ENCODE measurements around the gene AP1S2. TPM values are rescaled to one million over a fixed set of nuclear protein-coding genes. Genes with fewer than 3 reads are reported as not detected.
"Not testable (repeated sequence)": the region's sequence is repeated elsewhere in the genome, so short reads cannot be mapped to it uniquely, and the experiment has no call there.

The AP1S2 gene
- total and polyA plus RNA-seq, 9 of the 15 experiments (the other 6 are each of a cell fraction or from before 2014, with no cell fraction given), result 11.1 to 64.2 (median 25.8) TPM

- Histone ChIP-seq H3K27me3 (ENCODE audit: control insufficient read depth in 2 of 2, insufficient read depth in 2 of 2, low read length in 2 of 2) (no peaks in the 10 kb centered on the region), H3K9ac (ENCODE audit: insufficient read depth in 1 of 2, low read depth in 2 of 2, low read length in 2 of 2) (no peak overlapping the region), H3K79me2 (ENCODE audit: control insufficient read depth, insufficient read depth, low read length) (no peaks in the 10 kb centered on the region), H3K27ac (ENCODE audit: extremely low read depth, low read depth, low read length) (no peak overlapping the region), H3K4me1 (replicated peaks in 1 of 2; ENCODE audit: control insufficient read depth in 2 of 2, insufficient read depth in 2 of 2, low read length in 2 of 2) (peaks cover 0 to 5% of the 10 kb centered on the region in 2 experiments; a peak in 1 of 5 replicates), H2AFZ (ENCODE audit: low read depth, low read length) (no peak overlapping the region), H3K9me1 (ENCODE audit: control insufficient read depth, insufficient read depth, low read length) (no peaks in the 10 kb centered on the region), H3K4me3 (no peak overlapping the region), H4K20me1 (replicated peaks; ENCODE audit: control insufficient read depth, insufficient read depth, low read length) (no peaks in the 10 kb centered on the region), H3K36me3 (ENCODE audit: control insufficient read depth, insufficient read depth, low read length) (0 out of 3 replicates have a peak, but pooled peaks cover 4% of the 10 kb centered on the region), H3K9me3 (replicated peaks; ENCODE audit: control insufficient read depth, insufficient read depth, low read depth, low read length) (no peaks in the 10 kb centered on the region), H3K4me2 (ENCODE audit: insufficient read depth, low read length) (no peak overlapping the region)
- in situ Hi-C loops (cut with MboI) (no loop called here), intact Hi-C loops (cut with micrococcal nuclease) (no loop called here)
- FAIRE-seq, result no peak
- 59% methylated on average over 2 of the region's 3 CpGs for WGBS (ENCODE audit: insufficient coverage, low coverage, missing lambda C conversion rate)
- ChIA-PET POLR2A (no interaction called here), CTCF (ENCODE audit: low intra/inter-chr PET ratio) (no interaction called here)
- DNase-seq (ENCODE audit: extremely low read depth in 1 of 4, low spot score in 3 of 4), result no peak
- ATAC-seq, result peak; percentile 49; the same call in 1 of the 3 replicates
- no TSS peak for BruUV-seq (replicated peaks)
- TF ChIP-seq E2F4 (CRISPR knock-in tag; IDR thresholded peaks at IDR 0.05; ENCODE audit: low read depth) (no peak), PATZ1 (CRISPR knock-in tag; IDR thresholded peaks at IDR 0.05; ENCODE audit: borderline replicate concordance) (no peak), TARDBP (IDR thresholded peaks at IDR 0.05) (no peak), ATF3 (IDR thresholded peaks at IDR 0.05) (peak; percentile 60), ATF3 (CRISPR knock-in tag; conservative IDR thresholded peaks at IDR 0.05) (no peak), NKRF (IDR thresholded peaks at IDR 0.05; ENCODE audit: borderline replicate concordance) (no peak), ATF7 (IDR thresholded peaks at IDR 0.05) (peak; percentile 52; the same call in 1 of the 2 replicates), TCFL5 (CRISPR knock-in tag; conservative IDR thresholded peaks at IDR 0.05) (no peak), SPI1 (IDR thresholded peaks at IDR 0.05; ENCODE audit: borderline replicate concordance, low read depth, low read length) (peak; percentile 86), SOX6 (IDR thresholded peaks at IDR 0.05) (no peak), CREM (IDR thresholded peaks at IDR 0.05; ENCODE audit: low read depth) (peak; percentile 41; the same call in 1 of the 2 replicates)
These were observed 20.6 kb downstream of the AP1S2 start for GRCh38 chrX:15834053-15834452.

- H3K9me3 ChIP-seq (replicated peaks; ENCODE audit: control insufficient read depth, insufficient read depth, low read depth, low read length); H3K27me3 ChIP-seq (ENCODE audit: control insufficient read depth in 2 of 2, insufficient read depth in 2 of 2, low read length in 2 of 2); BruUV-seq (replicated peaks); H2AFZ ChIP-seq (ENCODE audit: low read depth, low read length); POLR2A ChIA-PET; H3K36me3 ChIP-seq (ENCODE audit: control insufficient read depth, insufficient read depth, low read length); ATAC-seq; CTCF ChIA-PET (ENCODE audit: low intra/inter-chr PET ratio); H4K20me1 ChIP-seq (replicated peaks; ENCODE audit: control insufficient read depth, insufficient read depth, low read length); H3K9me1 ChIP-seq (ENCODE audit: control insufficient read depth, insufficient read depth, low read length); H3K4me3 ChIP-seq; H3K27ac ChIP-seq (ENCODE audit: extremely low read depth, low read depth, low read length); in situ Hi-C loops (cut with MboI); H3K79me2 ChIP-seq (ENCODE audit: control insufficient read depth, insufficient read depth, low read length); H3K9ac ChIP-seq (ENCODE audit: insufficient read depth in 1 of 2, low read depth in 2 of 2, low read length in 2 of 2); DNase-seq (ENCODE audit: extremely low read depth in 1 of 4, low spot score in 3 of 4); H3K4me1 ChIP-seq (replicated peaks in 1 of 2; ENCODE audit: control insufficient read depth in 2 of 2, insufficient read depth in 2 of 2, low read length in 2 of 2); intact Hi-C loops (cut with micrococcal nuclease); H3K4me2 ChIP-seq (ENCODE audit: insufficient read depth, low read length): not testable (repeated sequence)
- no CpG with 5 or more reads among the region's 2 CpGs for WGBS (ENCODE audit: insufficient coverage, low coverage, missing lambda C conversion rate)
- peak; percentile 72 for FAIRE-seq
These were observed 23.3 kb downstream of the AP1S2 start for GRCh38 chrX:15831347-15831746.
